Transverse colon (tissue), 4 donors: ENCODE data around the gene SETD5. TPM values are rescaled to one million over a fixed set of nuclear protein-coding genes. Genes with fewer than 3 reads are reported as not detected.

Experiments
- DNase-seq: peaks from one replicate; pipeline ENCODE4 v3.0.0-alpha.2; 2019
- H3K27ac ChIP-seq, 4 donors: fragments of 200-600 bp; sonication (generic); 2 replicates each; pipeline ENCODE4 v1.5.1; 2016 to 2018; ENCODE audit warnings: inconsistent platforms in 4 of 4
- H3K27me3 ChIP-seq: fragments of 200-600 bp; sonication (generic); 2 replicates; pipeline ENCODE4 v1.5.1; 2017; ENCODE audit warnings: inconsistent platforms
- H3K36me3 ChIP-seq, 4 donors: fragments of 200-600 bp; sonication (generic); 2 replicates each; pipeline ENCODE4 v1.5.1; 2017 to 2019; ENCODE audit warnings: inconsistent platforms in 4 of 4
- H3K4me1 ChIP-seq, 4 donors: fragments of 200-600 bp; sonication (generic); 2 replicates each; pipeline ENCODE4 v1.5.1; 2017 to 2020; ENCODE audit warnings: inconsistent platforms in 4 of 4
- H3K4me3 ChIP-seq, 4 donors: fragments of 200-600 bp; sonication (generic); 1 replicate in 1 of 4; 2 replicates in 3 of 4; pipeline versions ENCODE4 v1.5.1 to v1.6.1; 2017 to 2019; ENCODE audit warnings: inconsistent platforms in 4 of 4
- H3K9me3 ChIP-seq, 2 donors: fragments of 200-600 bp; sonication (generic); 2 replicates each; pipeline ENCODE4 v1.5.1; 2017 to 2019; ENCODE audit warnings: inconsistent platforms in 2 of 2
- EP300 ChIP-seq: sonication (generic); formaldehyde crosslinking; IDR thresholded peaks from one replicate; pipeline ENCODE4 v1.6.1; 2017; ENCODE audit warnings: antibody characterized with exemption, low read depth
- POLR2A ChIP-seq: fragments of 450-650 bp; IDR thresholded peaks from one replicate; pipeline ENCODE4 v1.6.1; 2016; ENCODE audit warnings: antibody characterized with exemption, mild to moderate bottlenecking, moderate library complexity
- POLR2AphosphoS5 ChIP-seq, 3 donors: sonication (generic); formaldehyde crosslinking; IDR thresholded peaks; one replicate each; pipeline ENCODE4 v1.6.1; 2016; ENCODE audit warnings: antibody characterized with exemption in 3 of 3
- whole genome bisulfite sequencing, 2 donors: methylation state at CpG; one replicate each; pipeline ENCODE4 v1.1.5; 2018; ENCODE audit warnings: low coverage in 1 of 2; 5-methylcytosine and 5-hydroxymethylcytosine counted together
- in situ Hi-C, 4 donors: fragments of 200-750 bp; cut with MboI; loops; one replicate each; pipeline versions ENCODE4 v1.15.0 to v1.15.1; 2017; ENCODE audit warnings: low sequenced_read_pairs in 3 of 4, low pct_ligation_motif_present in 1 of 4, low pct_unique_long_range_greater_than_20kb in 1 of 4
- intact Hi-C: fragments of 100-400 bp; cut with DNase I; formaldehyde crosslinking; loops from one replicate; pipeline ENCODE4 v1.15.1; 2023; ENCODE audit warnings: low total_unique reads
- total RNA-seq, 4 donors: library from RNA; depleted of rRNA; stranded (reverse); fragments of >200 nt; gene quantifications; one replicate each; pipeline ENCODE4 v1.1.0, GENCODE V29; 2016
- TF ChIP-seq, protein P1 (sequence below), 5 experiments: fragments of 200-600 bp in 3 of 5; fragments of 450-650 bp in 2 of 5; sonication (generic) in 3 of 5; IDR thresholded peaks; 1 replicate in 2 of 5; 2 replicates in 3 of 5; pipeline ENCODE4 v1.5.1; 2016 to 2017; ENCODE audit warnings: antibody characterized with exemption in 5 of 5, inconsistent platforms in 3 of 5, mild to moderate bottlenecking in 2 of 5, moderate library complexity in 1 of 5

The SETD5 gene
- total RNA-seq, 4 donors from 2014 or later: 70.6 to 161 (median 129) TPM

DNA sequence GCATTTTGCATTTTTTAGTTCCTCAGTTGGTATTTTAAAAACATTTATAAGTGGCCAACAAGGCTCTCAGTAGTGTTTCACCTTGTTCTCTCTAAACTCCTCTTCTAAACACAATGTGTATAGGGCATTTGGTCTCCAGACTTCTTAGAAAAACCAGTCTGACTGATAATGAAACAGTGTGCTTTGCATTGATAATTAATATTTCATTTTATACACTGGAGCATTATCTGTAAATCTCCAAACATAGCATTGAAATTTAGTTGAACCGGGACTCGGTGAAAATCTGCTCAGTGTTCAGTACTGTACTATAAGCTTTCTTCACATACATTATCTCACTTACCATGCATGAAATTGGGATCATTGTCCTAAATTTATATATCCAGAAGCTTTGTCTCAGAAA is 53.6 kb downstream of the SETD5 start:
- Histone ChIP-seq H3K9me3 (no peaks in the 10 kb centered on the region), H3K4me3 (no peak overlapping the region), H3K27ac (no peak overlapping the region), H3K27me3 (no peaks in the 10 kb centered on the region), H3K36me3 (peaks cover 2 to 79% (median 34%) of the 10 kb centered on the region in 4 donors), H3K4me1 (peaks cover 0 to 12% (median 2%) of the 10 kb centered on the region in 4 donors)
- in situ Hi-C loops: loop anchor here in 2 of 4 donors (25.0 kb wide), 1 partner anchor 89 kb away; the partner anchor contains the start of gene THUMPD3 (in 2 of the 2)
- intact Hi-C loops: no loop called here
- 97 to 100% methylated on average over 2 of the region's 2 CpGs for WGBS, 2 donors
- TF ChIP-seq EP300 (no peak), POLR2A (no peak), POLR2AphosphoS5 (IDR thresholded peaks at IDR 0.05) (no peak)
- TF ChIP-seq, protein P1, sequence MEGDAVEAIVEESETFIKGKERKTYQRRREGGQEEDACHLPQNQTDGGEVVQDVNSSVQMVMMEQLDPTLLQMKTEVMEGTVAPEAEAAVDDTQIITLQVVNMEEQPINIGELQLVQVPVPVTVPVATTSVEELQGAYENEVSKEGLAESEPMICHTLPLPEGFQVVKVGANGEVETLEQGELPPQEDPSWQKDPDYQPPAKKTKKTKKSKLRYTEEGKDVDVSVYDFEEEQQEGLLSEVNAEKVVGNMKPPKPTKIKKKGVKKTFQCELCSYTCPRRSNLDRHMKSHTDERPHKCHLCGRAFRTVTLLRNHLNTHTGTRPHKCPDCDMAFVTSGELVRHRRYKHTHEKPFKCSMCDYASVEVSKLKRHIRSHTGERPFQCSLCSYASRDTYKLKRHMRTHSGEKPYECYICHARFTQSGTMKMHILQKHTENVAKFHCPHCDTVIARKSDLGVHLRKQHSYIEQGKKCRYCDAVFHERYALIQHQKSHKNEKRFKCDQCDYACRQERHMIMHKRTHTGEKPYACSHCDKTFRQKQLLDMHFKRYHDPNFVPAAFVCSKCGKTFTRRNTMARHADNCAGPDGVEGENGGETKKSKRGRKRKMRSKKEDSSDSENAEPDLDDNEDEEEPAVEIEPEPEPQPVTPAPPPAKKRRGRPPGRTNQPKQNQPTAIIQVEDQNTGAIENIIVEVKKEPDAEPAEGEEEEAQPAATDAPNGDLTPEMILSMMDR (IDR thresholded peaks at IDR 0.05): no peak
- no peak for DNase-seq

DNA sequence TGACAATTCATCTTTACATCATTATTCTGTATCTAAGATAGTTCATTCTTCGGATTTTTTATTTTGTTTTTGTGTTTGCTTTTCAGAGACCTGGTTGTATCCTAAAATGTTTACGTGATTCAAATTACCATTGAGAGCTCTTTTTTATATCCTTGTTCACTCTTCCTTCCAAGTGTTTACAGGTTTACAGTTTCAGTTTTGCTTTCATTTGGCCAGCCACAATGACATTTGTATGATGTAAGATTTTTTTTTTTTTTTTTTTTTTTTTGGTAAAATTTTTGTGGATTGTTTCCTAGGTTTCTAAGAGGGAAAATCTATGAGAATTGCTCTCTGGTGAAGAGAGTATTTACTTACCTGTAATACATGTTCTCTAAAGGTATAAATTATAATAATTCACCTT is 55.0 kb downstream of the SETD5 start:
- DNase-seq: no peak
- H3K4me3 ChIP-seq: no peak overlapping the region
- no peaks in the 10 kb centered on the region for H3K27me3 ChIP-seq
- in situ Hi-C loops (loop anchor here in 2 of 4 donors (25.0 kb wide), 1 partner anchor 90 kb away; the partner anchor contains the start of gene THUMPD3 (in 2 of the 2)), intact Hi-C loops (no loop called here)
- no peak for TF ChIP-seq POLR2AphosphoS5 (IDR thresholded peaks at IDR 0.05)
- TF ChIP-seq POLR2A: no peak
- no peak for TF ChIP-seq EP300
- TF ChIP-seq, protein P1 (IDR thresholded peaks at IDR 0.05): no peak
- no peaks in the 10 kb centered on the region for H3K9me3 ChIP-seq
- H3K36me3 ChIP-seq: peaks cover 0 to 75% (median 26%) of the 10 kb centered on the region in 4 donors
- peaks cover 0 to 12% (median 2%) of the 10 kb centered on the region in 4 donors for H3K4me1 ChIP-seq
- H3K27ac ChIP-seq: peak overlapping the region in 1 of 4 donors; percentile 7
- 35 to 58% methylated on average over 2 of the region's 2 CpGs for WGBS, 2 donors

GRCh38 chr3:9455596-9456131 is 58.2 kb downstream of the SETD5 start:
- Histone ChIP-seq H3K9me3 (no peaks in the 10 kb centered on the region), H3K4me1 (peaks cover 0 to 12% (median 2%) of the 10 kb centered on the region in 4 donors), H3K27me3 (no peaks in the 10 kb centered on the region), H3K36me3 (peaks cover 0 to 70% (median 29%) of the 10 kb centered on the region in 4 donors), H3K4me3 (no peak overlapping the region), H3K27ac (no peak overlapping the region)
- no peak for DNase-seq
- 96 to 100% methylated on average over 1 of the region's 1 CpG for WGBS, 2 donors
- TF ChIP-seq EP300 (no peak), POLR2AphosphoS5 (IDR thresholded peaks at IDR 0.05) (no peak), POLR2A (no peak)
- TF ChIP-seq, protein P1 (IDR thresholded peaks at IDR 0.05): no peak
- intact Hi-C loops: no loop called here
- in situ Hi-C loops: loop anchor here in 2 of 4 donors (25.0 kb wide), 1 partner anchor 93 kb away; the partner anchor contains the start of gene THUMPD3 (in 2 of the 2)

DNA sequence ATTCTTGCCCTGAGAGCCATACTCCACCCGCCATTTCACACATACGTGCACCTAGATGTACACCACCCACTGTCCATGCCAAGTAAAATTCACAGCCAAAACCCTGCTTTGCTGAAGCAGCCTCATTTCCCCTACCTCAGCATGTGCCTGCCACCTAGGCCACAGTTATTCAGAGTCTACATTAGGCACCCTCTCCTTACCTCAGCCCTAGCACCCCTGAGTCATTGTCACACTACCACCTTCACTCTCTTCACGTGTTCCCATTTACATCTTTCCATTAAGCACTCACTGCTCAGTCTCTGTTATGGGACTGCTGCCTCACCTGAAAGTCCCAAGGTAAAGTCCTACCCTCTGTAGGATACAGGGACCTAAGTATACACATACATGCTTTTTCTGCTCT is 70.0 kb downstream of the SETD5 start:
- TF ChIP-seq, protein P1 (IDR thresholded peaks at IDR 0.05): no peak
- TF ChIP-seq EP300 (no peak), POLR2AphosphoS5 (IDR thresholded peaks at IDR 0.05) (no peak), POLR2A (no peak)

More for the DNA sequence above, 70.0 kb downstream of the SETD5 start:
- Histone ChIP-seq H3K4me3 (no peak overlapping the region), H3K9me3 (no peaks in the 10 kb centered on the region), H3K36me3 (peaks cover 2 to 84% (median 43%) of the 10 kb centered on the region in 4 donors), H3K27me3 (no peaks in the 10 kb centered on the region), H3K4me1 (no peaks in the 10 kb centered on the region), H3K27ac (no peak overlapping the region)
- DNase-seq: no peak
- intact Hi-C loops: no loop called here
- in situ Hi-C loops: loop anchor here in 2 of 4 donors (25.0 kb wide), 1 partner anchor 105 kb away; the partner anchor contains the start of gene THUMPD3 (in 2 of the 2)
- 86% methylated on average over 3 of the region's 3 CpGs for WGBS, 2 donors
